ENCODE measurements around the gene LCLAT1.

- TF ChIP-seq, protein P1, sequence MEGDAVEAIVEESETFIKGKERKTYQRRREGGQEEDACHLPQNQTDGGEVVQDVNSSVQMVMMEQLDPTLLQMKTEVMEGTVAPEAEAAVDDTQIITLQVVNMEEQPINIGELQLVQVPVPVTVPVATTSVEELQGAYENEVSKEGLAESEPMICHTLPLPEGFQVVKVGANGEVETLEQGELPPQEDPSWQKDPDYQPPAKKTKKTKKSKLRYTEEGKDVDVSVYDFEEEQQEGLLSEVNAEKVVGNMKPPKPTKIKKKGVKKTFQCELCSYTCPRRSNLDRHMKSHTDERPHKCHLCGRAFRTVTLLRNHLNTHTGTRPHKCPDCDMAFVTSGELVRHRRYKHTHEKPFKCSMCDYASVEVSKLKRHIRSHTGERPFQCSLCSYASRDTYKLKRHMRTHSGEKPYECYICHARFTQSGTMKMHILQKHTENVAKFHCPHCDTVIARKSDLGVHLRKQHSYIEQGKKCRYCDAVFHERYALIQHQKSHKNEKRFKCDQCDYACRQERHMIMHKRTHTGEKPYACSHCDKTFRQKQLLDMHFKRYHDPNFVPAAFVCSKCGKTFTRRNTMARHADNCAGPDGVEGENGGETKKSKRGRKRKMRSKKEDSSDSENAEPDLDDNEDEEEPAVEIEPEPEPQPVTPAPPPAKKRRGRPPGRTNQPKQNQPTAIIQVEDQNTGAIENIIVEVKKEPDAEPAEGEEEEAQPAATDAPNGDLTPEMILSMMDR (IDR thresholded peaks at IDR 0.05): no peak
- no peak for TF ChIP-seq POLR2A (IDR thresholded peaks at IDR 0.05)
These were observed 158.2 kb downstream of the LCLAT1 start for GRCh38 chr2:30605197-30605596.

Data from uterus (tissue), 2 donors.